HepG2 (cell line): ENCODE results near the gene BCDIN3D.

Experiments
- FOXJ3 ChIP-seq: sonication (generic); formaldehyde crosslinking; IDR thresholded peaks from 2 replicates; pipeline ENCODE4 v1.4.0; 2020; ENCODE audit warnings: missing genetic modification reagents, mild to moderate bottlenecking, borderline replicate concordance
- KAT7 ChIP-seq: IDR thresholded peaks from 2 replicates; pipeline ENCODE4 v1.6.1; 2018; ENCODE audit warnings: borderline replicate concordance, missing compliant biosample characterization
- POLR2A ChIP-seq, 2 experiments: IDR thresholded peaks; 2 replicates each; pipeline ENCODE4 v1.6.1; 2011; ENCODE audit warnings: low read depth in 2 of 2, low read length in 2 of 2, mild to moderate bottlenecking in 1 of 2, moderate library complexity in 1 of 2; ENCODE audit not compliant: insufficient read depth in 1 of 2
- POLR2AphosphoS5 ChIP-seq: IDR thresholded peaks from 2 replicates; pipeline ENCODE4 v1.6.1; 2012; ENCODE audit warnings: low read depth, low read length
- ZBTB8A ChIP-seq: sonication (generic); formaldehyde crosslinking; IDR thresholded peaks from 2 replicates; pipeline ENCODE4 v1.4.0; 2020; ENCODE audit warnings: mild to moderate bottlenecking, low read depth, missing genetic modification reagents, borderline replicate concordance
- ZNF20 ChIP-seq: sonication (generic); formaldehyde crosslinking; IDR thresholded peaks from 2 replicates; pipeline ENCODE4 v1.4.0; 2020; ENCODE audit warnings: mild to moderate bottlenecking, moderate library complexity, missing genetic modification reagents
- ZNF224 ChIP-seq: sonication (generic); formaldehyde crosslinking; IDR thresholded peaks from 2 replicates; pipeline ENCODE4 v1.5.0; 2020; ENCODE audit warnings: mild to moderate bottlenecking, missing genetic modification reagents
- ZNF274 ChIP-seq: sonication (generic); formaldehyde crosslinking; IDR thresholded peaks from 2 replicates; pipeline ENCODE4 v1.5.1; 2020; ENCODE audit warnings: mild to moderate bottlenecking, missing genetic modification reagents
- ZSCAN21 ChIP-seq: sonication (generic); formaldehyde crosslinking; IDR thresholded peaks from 2 replicates; pipeline ENCODE4 v1.8.0; 2022; ENCODE audit warnings: mild to moderate bottlenecking, missing genetic modification reagents, moderate library complexity, borderline replicate concordance
- TF ChIP-seq, protein P1 (sequence below): sonication (generic); formaldehyde crosslinking; IDR thresholded peaks from 2 replicates; pipeline ENCODE4 v1.5.0; 2020; ENCODE audit warnings: mild to moderate bottlenecking, missing genetic modification reagents, moderate library complexity

DNA sequence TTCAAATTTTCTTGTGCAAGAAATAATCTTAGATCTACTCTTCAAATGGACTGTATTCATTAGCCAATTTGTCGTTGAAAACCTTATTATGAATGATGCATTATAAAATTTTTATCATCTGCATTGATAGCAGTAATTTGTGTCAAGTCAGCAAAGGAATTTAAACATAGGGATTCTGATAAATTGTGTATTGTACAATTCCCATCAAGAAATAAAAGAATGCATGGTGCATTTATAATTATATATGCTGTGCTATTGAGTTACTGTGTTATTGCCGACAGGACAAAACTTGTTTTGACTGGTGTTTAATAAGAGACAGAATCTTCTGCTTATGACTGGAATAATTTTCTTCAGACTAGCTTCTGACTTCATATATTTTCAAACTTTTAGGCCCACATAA lies 3.1 kb upstream of the BCDIN3D start:
- TF ChIP-seq FOXJ3 (CRISPR knock-in tag) (no peak), POLR2AphosphoS5 (no peak), ZNF20 (CRISPR knock-in tag) (no peak), ZSCAN21 (CRISPR knock-in tag) (no peak), ZBTB8A (no peak), POLR2A (IDR thresholded peaks at IDR 0.05; ENCODE audit: insufficient read depth in 1 of 2, low read depth in 2 of 2, low read length in 2 of 2) (no peak), ZNF224 (CRISPR knock-in tag) (no peak), KAT7 (CRISPR knock-in tag) (no peak), ZNF274 (CRISPR knock-in tag) (no peak)
- TF ChIP-seq, protein P1, sequence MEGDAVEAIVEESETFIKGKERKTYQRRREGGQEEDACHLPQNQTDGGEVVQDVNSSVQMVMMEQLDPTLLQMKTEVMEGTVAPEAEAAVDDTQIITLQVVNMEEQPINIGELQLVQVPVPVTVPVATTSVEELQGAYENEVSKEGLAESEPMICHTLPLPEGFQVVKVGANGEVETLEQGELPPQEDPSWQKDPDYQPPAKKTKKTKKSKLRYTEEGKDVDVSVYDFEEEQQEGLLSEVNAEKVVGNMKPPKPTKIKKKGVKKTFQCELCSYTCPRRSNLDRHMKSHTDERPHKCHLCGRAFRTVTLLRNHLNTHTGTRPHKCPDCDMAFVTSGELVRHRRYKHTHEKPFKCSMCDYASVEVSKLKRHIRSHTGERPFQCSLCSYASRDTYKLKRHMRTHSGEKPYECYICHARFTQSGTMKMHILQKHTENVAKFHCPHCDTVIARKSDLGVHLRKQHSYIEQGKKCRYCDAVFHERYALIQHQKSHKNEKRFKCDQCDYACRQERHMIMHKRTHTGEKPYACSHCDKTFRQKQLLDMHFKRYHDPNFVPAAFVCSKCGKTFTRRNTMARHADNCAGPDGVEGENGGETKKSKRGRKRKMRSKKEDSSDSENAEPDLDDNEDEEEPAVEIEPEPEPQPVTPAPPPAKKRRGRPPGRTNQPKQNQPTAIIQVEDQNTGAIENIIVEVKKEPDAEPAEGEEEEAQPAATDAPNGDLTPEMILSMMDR: no peak
